GM10248 (cell line): ENCODE results near the gene TRAF2.

Experiments
- CTCF ChIA-PET: fragments of 300-600 bp; sonication (Branson Sonifier 250); formaldehyde crosslinking; extraction: SDS; loops from one replicate; lab custom pipeline; 2021; ENCODE audit warnings: antibody characterized with exemption; lab: Yijun Ruan, JAX
- POLR2A ChIA-PET: fragments of 350-650 bp; sonication (Branson Sonifier 250); formaldehyde crosslinking; extraction: SDS; loops from one replicate; lab custom pipeline; 2020; ENCODE audit warnings: antibody characterized with exemption; lab: Yijun Ruan, JAX
- DNase-seq: peaks from one replicate; pipeline ENCODE4 v3.0.0; 2012; ENCODE audit errors: extremely low spot score
- TF ChIP-seq, protein P1 (sequence below): IDR thresholded peaks from 2 replicates; pipeline ENCODE4 v1.5.1; 2012; ENCODE audit warnings: mild to moderate bottlenecking, low read depth; ENCODE audit errors: extremely low read depth, missing control alignments, control extremely low read depth

The TRAF2 gene

DNA sequence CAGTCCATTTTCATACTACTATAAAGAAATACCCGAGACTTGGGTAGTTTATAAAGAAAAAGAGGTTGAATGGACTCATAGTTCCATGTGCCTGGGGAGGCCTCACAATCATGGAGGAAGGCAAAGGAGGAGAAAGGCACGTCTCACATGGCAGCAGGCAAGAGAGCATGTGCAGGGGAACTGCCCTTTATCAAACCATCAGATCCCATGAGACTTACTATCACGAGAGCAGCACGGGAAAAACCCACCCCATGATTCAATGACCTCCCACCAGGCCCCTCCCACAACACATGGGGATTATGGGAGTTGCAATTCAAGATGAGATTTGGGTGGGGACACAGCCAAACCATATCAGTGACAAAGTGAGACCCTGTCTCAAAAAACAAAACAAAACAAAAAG is 19.9 kb downstream of the TRAF2 start:
- ChIA-PET CTCF (interaction anchor here (1.4 to 3.9 kb wide), 2 partner anchors 64 to 162 kb away, joined by 4 to 10 read pairs; partner anchors contain the start of gene AJM1), POLR2A (no interaction called here)
- no peak for DNase-seq
- TF ChIP-seq, protein P1, sequence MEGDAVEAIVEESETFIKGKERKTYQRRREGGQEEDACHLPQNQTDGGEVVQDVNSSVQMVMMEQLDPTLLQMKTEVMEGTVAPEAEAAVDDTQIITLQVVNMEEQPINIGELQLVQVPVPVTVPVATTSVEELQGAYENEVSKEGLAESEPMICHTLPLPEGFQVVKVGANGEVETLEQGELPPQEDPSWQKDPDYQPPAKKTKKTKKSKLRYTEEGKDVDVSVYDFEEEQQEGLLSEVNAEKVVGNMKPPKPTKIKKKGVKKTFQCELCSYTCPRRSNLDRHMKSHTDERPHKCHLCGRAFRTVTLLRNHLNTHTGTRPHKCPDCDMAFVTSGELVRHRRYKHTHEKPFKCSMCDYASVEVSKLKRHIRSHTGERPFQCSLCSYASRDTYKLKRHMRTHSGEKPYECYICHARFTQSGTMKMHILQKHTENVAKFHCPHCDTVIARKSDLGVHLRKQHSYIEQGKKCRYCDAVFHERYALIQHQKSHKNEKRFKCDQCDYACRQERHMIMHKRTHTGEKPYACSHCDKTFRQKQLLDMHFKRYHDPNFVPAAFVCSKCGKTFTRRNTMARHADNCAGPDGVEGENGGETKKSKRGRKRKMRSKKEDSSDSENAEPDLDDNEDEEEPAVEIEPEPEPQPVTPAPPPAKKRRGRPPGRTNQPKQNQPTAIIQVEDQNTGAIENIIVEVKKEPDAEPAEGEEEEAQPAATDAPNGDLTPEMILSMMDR, result no peak

DNA sequence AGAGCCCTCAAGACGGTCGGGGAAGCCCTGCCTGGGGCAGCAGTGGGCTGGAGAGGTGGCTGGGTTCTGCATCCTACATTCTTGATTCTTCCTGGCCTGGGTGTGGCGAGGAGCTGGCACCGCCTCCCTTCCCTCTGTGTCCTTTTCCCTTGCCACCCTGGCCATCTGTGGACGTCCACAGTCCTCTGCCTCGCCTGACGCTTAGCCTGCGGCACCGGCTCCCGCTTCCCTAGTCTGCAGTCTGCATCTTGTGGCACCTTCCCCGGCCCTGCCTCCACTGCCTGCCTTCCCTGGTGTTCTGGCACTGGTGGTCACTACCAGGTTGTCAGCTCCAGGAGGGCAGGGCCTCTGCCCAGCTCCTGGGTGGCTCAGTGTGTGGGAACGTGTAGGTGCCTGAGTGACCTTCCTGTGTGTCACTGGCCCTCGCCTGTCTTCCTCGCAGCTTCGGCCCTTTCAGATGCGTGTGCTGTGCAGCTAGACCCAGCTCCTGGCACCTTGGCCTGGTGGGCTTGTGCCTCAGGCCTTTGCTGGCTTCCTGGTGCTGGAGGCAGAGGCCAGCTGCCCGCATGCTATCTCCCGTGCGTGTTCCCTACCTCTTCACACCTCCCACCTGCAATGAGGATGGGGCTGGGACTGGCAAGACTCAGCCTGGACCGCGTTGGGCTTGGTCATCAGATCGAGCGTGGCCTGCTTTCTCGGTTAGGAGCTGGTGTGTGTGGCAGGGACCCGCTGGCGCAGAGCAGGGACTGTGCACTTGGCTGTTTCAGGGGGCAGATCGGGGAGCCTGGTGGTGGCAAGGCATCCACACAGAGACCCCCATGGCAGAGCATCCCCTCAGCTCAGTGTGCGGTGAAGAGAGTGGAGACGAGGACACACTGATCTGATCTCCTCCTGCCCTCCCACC is 20.9 kb downstream of the TRAF2 start:
- TF ChIP-seq, protein P1, result no peak
- ChIA-PET CTCF (interaction anchor here (0.9 to 1.4 kb wide), 5 partner anchors 8 to 122 kb away, joined by 3 to 5 read pairs (median 3); partner anchors contain the start of gene AJM1), POLR2A (no interaction called here)
- no peak for DNase-seq

DNA sequence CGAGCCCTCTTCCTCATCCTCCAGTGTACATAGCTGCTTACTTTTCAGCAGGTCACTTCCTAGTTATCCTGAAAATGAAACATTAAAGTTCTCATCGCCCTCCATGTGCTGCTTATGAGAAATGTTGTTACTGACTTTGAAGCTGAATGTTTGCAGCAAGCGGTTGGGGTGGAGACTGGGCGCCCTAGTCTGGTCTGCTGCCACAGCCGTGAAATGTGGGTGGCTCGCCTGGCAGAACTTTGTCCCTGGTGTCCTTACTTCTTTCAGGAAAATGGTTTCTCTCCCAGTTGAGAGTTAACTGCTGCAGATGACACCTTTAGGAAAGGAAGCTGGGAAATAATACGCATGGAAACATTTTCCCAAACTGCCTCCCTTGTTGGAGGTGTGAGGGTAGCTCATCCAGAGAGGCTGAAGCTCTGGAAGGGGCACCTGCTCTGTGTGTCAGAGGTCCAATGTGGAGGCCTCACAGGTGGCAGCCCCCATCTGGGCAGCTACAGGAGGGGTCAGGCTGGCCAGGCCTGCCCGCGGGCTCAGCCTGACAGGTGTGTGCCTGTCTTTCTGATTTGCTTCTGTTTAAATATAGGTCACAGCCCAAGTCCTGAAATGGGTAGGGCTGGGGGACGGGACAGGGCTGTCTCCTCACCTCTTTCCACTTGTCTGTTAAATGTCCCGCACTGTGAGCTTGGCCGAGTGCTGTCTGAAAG is 24.0 kb downstream of the TRAF2 start:
- CTCF ChIA-PET, result interaction anchor here (1.0 kb wide), 2 partner anchors 10 to 38 kb away, joined by 3 read pairs; no protein-coding TSS in a partner anchor
- POLR2A ChIA-PET, result no interaction called here
- DNase-seq, result no peak
- TF ChIP-seq, protein P1, result no peak

DNA sequence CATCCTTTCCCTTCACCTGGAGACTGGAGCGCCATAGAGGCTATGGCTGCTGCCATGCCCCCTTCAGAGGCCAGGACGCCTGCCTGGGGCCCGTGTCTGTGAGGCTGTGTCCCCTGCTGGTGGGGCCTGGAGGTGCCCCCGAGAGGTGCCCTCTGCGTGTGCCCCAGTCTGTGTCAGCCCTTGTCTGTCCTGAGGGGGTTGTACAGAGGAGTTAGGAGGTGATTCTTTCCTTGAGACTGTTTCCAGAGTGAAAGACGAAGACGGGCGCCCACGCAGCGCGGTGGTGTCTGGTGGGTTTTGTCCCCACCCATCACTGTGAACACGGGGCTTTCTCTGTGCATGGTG is 24.6 kb downstream of the TRAF2 start:
- ChIA-PET CTCF (no interaction called here), POLR2A (no interaction called here)
- no peak for DNase-seq
- TF ChIP-seq, protein P1, result no peak

DNA sequence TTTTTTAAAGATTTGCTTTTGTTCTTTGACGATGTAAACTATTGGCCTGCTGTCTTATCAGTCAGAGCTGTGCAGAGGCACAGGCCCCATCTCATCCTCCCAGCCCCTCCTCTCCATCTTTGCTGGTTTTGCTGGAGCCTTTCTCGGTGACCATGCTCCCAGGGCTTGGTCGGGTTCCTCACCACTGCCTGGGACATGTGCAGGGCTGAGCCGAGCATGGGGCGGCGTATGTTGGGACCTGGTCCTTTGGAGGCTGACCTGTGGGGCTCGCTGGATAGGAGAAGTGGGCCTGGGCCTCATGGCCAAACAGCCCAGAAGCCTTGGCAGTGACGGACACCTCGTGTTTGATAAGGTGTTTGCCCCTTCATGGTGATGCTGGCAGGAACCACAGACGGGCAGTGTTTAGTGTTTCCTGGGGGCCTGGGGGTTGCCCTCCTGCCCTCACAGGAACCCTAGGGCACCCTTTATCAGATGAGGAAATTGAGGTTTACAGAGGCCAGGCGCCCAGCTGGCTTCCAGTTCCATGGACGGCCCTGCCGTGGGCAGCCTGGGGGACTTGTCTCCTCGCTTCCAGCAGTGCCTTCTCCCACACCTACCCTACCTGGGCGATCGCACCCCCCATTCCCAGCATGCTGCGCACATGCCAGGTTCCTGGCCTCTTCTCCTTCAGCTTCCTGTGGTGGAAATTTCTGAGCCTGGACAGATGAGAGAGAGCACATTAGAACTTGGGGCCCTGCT is 27.6 kb downstream of the TRAF2 start:
- ChIA-PET POLR2A (no interaction called here), CTCF (interaction anchor here (1.0 to 1.3 kb wide), 2 partner anchors 10 to 18 kb away, joined by 3 read pairs; no protein-coding TSS in a partner anchor)
- DNase-seq, result no peak
- TF ChIP-seq, protein P1, result no peak
